ENCODE data around the gene RCBTB2. TPM values are rescaled to one million over a fixed set of nuclear protein-coding genes. Genes with fewer than 3 reads are reported as not detected.

The RCBTB2 gene
- polyA plus RNA-seq, 3 donors: 55.5 to 100 (median 64.4) TPM

DNA sequence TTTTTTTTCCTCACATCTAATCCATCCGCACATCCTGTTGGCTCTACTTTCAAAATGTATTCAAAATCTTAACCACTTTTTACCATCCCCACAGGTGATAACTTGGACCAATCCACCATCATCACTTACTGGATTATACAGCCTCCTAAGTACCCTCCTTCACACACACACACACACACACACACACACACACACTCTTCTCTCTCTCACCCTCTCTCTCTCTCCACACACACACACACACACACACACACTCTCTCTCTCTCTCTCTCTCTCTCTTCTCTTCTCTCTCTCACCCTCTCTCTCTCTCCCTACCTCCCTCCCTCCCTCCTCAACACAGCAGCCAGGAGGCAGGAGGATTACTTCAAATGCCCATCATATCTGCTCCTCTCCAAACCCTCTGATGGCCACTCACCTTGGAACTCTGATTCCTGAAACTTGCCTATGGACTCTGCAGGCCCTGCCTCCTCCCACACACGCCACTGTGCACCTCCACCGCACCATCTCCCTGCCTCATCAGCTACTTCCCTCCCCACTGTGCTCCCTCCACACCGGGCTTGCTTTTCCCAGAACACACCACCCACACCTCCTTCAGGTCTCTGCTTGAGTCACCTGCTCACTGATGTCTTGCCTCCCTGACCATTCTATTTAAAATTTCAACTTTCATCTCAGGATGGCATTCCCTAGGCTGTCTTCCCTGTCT lies 39.7 kb downstream of the RCBTB2 start:
- Histone ChIP-seq H3K27me3 (ENCODE audit: control insufficient read depth in 2 of 2, insufficient read depth in 2 of 2, low read length in 2 of 2) (no peaks in the 10 kb centered on the region), H3K4me3 (replicated peaks in 1 of 3; ENCODE audit: low read depth in 2 of 3, low read length in 3 of 3) (peak overlapping the region in 1 of 3 experiments; percentile 69), H3K4me1 (ENCODE audit: control insufficient read depth in 1 of 2, insufficient read depth in 2 of 2, low read length in 2 of 2) (peaks cover 60 to 71% of the 10 kb centered on the region in 2 donors), H3K9ac (ENCODE audit: insufficient read depth, low read length, poor library complexity, severe bottlenecking) (peak overlapping the region; percentile 63), H4K20me1 (ENCODE audit: insufficient read depth, low read length) (no peaks in the 10 kb centered on the region), H3K27ac (ENCODE audit: low read depth in 1 of 2, low read length in 2 of 2) (peak overlapping the region; percentile 91 to 92), H2AFZ (ENCODE audit: insufficient read depth, low read depth, low read length, poor library complexity, severe bottlenecking) (peak overlapping the region; percentile 41), H3K79me2 (ENCODE audit: insufficient read depth, low read length) (peaks cover 33% of the 10 kb centered on the region), H3K4me2 (replicated peaks; ENCODE audit: extremely low read depth, low read length, poor library complexity, severe bottlenecking) (peak overlapping the region; percentile 73), H3K9me3 (replicated peaks in 1 of 2; ENCODE audit: control insufficient read depth in 1 of 2, insufficient read depth in 1 of 2, low read length in 2 of 2) (no peaks in the 10 kb centered on the region), H3K36me3 (replicated peaks in 1 of 2; ENCODE audit: control insufficient read depth in 1 of 2, insufficient read depth in 2 of 2, low read length in 2 of 2) (peaks cover 30 to 56% of the 10 kb centered on the region in 2 donors)
- intact Hi-C loops (cut with micrococcal nuclease): loop anchor here (5.0 kb wide), 2 partner anchors 79 to 84 kb away; no protein-coding TSS in a partner anchor
- no peak for DNase-seq
- Mint-ChIP-seq H3K9me3 (no peaks in the 10 kb centered on the region), H3K36me3 (peaks cover 39 to 53% of the 10 kb centered on the region in 2 donors), H3K4me3 (no peak overlapping the region), H3K27ac (no peak overlapping the region), H3K4me1 (peaks cover 43% of the 10 kb centered on the region), H3K27me3 (ENCODE audit: low read depth in 3 of 3) (no peaks in the 10 kb centered on the region)
- WGBS (ENCODE audit: insufficient coverage): 59% methylated on average over 4 of the region's 4 CpGs
- TF ChIP-seq, protein P1, sequence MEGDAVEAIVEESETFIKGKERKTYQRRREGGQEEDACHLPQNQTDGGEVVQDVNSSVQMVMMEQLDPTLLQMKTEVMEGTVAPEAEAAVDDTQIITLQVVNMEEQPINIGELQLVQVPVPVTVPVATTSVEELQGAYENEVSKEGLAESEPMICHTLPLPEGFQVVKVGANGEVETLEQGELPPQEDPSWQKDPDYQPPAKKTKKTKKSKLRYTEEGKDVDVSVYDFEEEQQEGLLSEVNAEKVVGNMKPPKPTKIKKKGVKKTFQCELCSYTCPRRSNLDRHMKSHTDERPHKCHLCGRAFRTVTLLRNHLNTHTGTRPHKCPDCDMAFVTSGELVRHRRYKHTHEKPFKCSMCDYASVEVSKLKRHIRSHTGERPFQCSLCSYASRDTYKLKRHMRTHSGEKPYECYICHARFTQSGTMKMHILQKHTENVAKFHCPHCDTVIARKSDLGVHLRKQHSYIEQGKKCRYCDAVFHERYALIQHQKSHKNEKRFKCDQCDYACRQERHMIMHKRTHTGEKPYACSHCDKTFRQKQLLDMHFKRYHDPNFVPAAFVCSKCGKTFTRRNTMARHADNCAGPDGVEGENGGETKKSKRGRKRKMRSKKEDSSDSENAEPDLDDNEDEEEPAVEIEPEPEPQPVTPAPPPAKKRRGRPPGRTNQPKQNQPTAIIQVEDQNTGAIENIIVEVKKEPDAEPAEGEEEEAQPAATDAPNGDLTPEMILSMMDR (IDR thresholded peaks at IDR 0.05): no peak

DNA sequence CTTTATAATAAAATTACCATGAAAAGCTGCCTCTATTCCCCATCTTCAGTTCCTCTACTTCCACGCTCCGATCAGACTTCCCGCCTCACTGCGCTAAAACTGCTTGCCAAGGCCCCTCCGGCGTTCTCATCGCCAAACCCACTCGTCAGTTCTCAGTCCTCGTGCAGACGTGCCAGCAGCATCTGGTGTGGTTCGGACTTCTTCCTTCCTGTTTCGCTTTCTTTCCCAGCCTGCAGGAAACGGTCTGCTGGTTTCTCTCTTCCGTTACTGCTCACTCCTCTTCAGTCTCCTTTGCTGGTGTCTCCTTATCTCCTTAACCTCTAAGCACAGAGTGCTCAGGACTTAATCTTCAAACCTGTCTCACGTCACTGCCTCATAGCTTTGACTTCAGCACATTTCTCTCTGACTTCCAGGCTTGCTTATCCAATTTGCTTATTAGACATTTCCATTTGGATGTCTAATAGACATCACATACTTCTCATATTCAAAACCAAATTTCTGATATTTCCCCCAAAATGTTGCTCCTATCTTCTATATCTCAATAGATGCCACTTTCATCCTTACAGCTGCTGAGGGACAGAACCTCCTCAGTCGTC lies 40.3 kb downstream of the RCBTB2 start:
- Histone ChIP-seq H3K4me1 (ENCODE audit: control insufficient read depth in 1 of 2, insufficient read depth in 2 of 2, low read length in 2 of 2) (peaks cover 62 to 77% of the 10 kb centered on the region in 2 donors), H3K9me3 (replicated peaks in 1 of 2; ENCODE audit: control insufficient read depth in 1 of 2, insufficient read depth in 1 of 2, low read length in 2 of 2) (no peaks in the 10 kb centered on the region), H4K20me1 (ENCODE audit: insufficient read depth, low read length) (no peaks in the 10 kb centered on the region), H3K36me3 (replicated peaks in 1 of 2; ENCODE audit: control insufficient read depth in 1 of 2, insufficient read depth in 2 of 2, low read length in 2 of 2) (peaks cover 29 to 56% of the 10 kb centered on the region in 2 donors), H3K27me3 (ENCODE audit: control insufficient read depth in 2 of 2, insufficient read depth in 2 of 2, low read length in 2 of 2) (no peaks in the 10 kb centered on the region), H3K4me3 (replicated peaks in 1 of 3; ENCODE audit: low read depth in 2 of 3, low read length in 3 of 3) (peak overlapping the region; percentile 34 to 69 (median 36)), H3K4me2 (replicated peaks; ENCODE audit: extremely low read depth, low read length, poor library complexity, severe bottlenecking) (peak overlapping the region; percentile 73), H3K27ac (ENCODE audit: low read depth in 1 of 2, low read length in 2 of 2) (peak overlapping the region; percentile 91 to 92), H2AFZ (ENCODE audit: insufficient read depth, low read depth, low read length, poor library complexity, severe bottlenecking) (peak overlapping the region; percentile 41), H3K9ac (ENCODE audit: insufficient read depth, low read length, poor library complexity, severe bottlenecking) (peak overlapping the region; percentile 63), H3K79me2 (ENCODE audit: insufficient read depth, low read length) (peaks cover 39% of the 10 kb centered on the region)
- H3K27me3 Mint-ChIP-seq (ENCODE audit: low read depth in 3 of 3): no peaks in the 10 kb centered on the region
- no peak overlapping the region for H3K27ac Mint-ChIP-seq
- peak; percentile 84 to 91 (median 90) for DNase-seq
- H3K4me1 Mint-ChIP-seq: peaks cover 45% of the 10 kb centered on the region
- TF ChIP-seq, protein P1 (IDR thresholded peaks at IDR 0.05): no peak
- H3K4me3 Mint-ChIP-seq: no peak overlapping the region
- no peaks in the 10 kb centered on the region for H3K9me3 Mint-ChIP-seq
- WGBS (ENCODE audit: insufficient coverage): under 1% methylated on average over 16 of the region's 16 CpGs
- intact Hi-C loops (cut with micrococcal nuclease): loop anchor here (5.0 kb wide), 2 partner anchors 80 to 85 kb away; no protein-coding TSS in a partner anchor
- peaks cover 42 to 52% of the 10 kb centered on the region in 2 donors for H3K36me3 Mint-ChIP-seq
